GM19193 (cell line): ENCODE data around the gene GULP1.

ENCODE experiments used
- POLR2A ChIP-seq: IDR thresholded peaks from 4 replicates; pipeline ENCODE4 v1.6.1; 2011; ENCODE audit not compliant: insufficient read depth, insufficient read length; ENCODE audit errors: extremely low read depth

The GULP1 gene

DNA sequence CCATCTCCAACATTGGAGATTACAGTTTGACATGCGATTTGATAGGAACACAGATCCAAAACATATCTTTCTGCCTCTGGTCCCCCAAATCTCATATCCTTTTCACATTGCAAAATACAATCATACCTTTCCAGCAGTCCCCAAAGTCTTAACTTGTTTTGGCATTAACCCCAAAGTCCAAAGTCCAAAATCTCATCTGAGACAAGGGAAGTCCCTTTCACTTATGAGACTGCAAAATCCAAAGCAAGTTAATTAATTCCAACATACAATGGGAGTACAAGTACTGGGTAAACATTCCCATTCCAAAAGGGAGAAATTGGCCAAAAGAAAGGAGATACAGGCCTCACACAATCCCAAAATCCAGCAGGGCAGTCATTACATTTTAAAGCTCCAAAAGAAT is 265.4 kb downstream of the GULP1 start:
- TF ChIP-seq POLR2A = no peak

DNA sequence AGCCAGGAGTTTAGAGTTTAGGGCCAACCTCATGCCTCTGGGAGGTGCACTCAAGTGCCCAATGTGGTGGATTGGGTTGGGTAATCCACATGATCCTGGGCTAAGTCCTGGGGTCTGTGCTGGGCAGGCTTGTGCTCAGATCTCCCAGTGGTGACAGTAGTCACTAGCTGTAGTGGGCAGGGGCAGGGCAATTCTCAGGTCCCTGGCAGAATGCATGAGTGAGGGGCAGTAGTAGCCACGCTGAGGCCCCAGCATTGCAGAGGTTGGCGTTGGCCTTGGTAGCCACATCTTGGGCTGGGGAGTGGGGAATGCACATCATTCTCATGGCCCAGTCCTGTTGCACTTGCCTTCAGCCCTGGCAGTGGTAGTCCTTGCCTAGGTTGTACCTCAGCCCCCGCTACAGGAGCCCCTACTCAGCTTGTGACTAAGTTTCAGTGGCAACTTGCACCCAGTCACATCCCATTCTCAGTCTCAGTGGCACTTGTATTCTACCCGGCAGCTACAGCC is 269.9 kb downstream of the GULP1 start:
- no peak for TF ChIP-seq POLR2A

DNA sequence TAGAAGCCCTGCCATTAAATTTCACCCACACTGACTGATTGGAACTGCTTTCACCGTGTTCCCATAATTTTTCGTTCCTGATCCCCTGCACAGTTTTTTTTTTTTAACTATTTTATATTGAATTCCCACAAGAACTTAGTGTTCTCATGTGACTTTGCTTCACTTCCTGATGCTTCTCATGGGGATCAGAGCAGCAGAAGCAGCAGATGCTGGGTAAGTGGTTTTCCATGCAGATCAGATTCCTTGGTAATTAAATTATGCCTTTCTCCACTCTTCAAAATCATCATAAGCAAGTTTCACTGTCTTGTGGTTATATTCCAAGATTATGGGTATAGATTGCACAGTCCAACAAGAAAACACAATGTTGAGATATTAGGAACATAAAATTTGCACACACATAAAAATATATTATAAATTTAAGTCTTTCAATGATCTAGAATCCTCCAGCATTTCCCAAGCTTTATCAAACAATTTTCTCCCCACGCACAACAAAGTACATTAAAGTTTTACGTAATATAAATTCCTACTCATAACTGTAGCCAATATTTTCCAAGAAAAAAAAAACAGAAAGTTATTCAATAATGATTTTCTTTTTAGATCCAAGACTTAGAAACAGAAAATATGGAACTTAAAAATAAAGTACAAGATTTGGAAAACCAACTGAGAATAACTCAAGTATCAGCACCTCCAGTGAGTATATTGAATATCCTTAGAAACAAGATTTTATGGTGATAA is 277.9 kb downstream of the GULP1 start:
- no peak for TF ChIP-seq POLR2A

DNA sequence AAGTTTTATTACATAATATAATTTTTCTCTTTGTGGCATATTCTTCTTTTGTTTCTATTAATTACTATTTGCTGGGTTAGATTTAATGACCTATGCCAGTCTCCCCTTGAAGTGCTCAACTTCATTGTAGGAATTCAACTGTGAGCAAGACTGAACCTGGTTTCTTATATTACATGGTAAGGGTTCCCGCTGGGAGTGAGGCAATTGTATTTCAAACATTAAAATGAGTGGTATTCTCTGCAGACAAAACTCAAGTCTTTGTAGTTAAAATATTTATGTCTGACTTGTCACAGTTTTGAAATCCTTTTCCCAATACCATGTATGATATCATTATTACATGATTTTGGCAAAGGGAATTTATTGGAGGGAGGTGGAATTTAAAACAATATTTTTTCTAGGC is 278.7 kb downstream of the GULP1 start:
- no peak for TF ChIP-seq POLR2A

DNA sequence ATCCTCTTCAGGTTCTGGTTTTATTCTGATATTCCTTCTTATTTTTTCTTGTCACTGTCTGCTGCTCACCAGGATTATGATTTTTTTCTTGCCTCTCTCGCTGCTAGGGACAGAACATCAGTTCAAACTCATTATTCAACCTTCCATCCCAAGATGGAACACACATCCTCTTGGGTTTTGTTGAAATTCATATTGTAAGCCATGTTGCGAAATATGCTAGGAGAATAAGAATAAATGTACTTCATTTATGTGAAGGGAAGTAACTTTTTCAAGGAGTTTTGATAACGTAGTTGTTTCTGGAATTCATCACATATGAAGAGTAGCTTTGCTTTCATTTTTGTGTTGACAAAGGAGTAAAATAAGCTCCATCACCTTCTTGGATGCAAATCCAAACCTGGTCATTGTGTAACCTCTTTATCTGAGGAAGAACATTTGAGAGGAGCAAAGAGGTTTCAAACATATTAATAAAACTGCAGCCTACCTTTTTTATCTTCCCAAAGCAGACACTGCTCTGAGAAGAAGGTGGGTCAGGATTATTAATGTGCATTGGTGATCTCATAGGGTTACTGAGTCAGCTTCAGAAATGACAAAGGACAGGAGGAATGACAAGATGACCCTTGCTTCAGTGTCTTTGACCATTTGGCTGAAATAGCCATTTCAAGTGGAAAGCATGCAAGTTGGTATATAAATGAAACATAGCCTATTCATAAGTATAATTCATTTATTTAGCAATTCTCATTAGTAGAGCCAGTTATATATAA is 280.0 kb downstream of the GULP1 start:
- no peak for TF ChIP-seq POLR2A

DNA sequence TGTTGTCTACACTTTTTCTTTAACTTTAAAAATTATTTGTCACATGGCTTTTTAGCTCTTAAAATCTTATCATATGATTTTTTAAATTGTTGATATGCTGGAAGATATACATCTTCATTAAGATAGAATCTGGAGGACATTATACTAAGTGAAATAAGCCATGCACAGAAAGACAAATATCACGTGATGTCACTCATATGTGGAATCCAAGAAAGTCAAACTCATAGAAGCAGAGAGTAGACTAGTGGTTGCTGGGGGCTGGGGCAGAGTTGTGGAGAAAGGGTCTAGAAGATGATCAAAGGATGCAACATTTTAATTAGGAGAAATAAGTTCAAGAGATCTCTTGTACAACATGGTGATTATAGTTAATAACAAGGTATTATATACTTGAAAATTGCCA is 280.9 kb downstream of the GULP1 start:
- TF ChIP-seq POLR2A = no peak

GRCh38 chr2:188573453-188573852 is 281.8 kb downstream of the GULP1 start:
- no peak for TF ChIP-seq POLR2A

- TF ChIP-seq POLR2A = no peak
Measured at GRCh38 chr2:188576006-188576405, 284.3 kb downstream of the GULP1 start.

DNA sequence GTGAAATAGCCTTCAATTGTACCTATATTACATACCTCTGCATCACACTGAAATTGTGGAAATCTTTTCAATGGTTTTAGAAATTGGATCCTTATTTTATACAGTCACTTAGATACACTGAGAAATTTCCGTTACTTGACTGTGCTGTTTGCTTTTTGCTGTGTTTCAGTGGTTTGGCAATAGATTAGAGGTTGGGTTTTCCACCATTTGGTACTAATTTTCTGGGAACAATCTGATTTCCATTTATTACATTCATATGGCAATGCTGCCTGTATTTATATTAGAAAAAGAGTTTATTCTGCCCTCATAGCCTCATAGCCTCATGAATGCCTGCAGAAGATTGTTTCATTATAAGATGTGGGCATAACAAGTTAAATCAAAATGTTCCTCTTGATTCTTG is 285.0 kb downstream of the GULP1 start:
- no peak for TF ChIP-seq POLR2A

DNA sequence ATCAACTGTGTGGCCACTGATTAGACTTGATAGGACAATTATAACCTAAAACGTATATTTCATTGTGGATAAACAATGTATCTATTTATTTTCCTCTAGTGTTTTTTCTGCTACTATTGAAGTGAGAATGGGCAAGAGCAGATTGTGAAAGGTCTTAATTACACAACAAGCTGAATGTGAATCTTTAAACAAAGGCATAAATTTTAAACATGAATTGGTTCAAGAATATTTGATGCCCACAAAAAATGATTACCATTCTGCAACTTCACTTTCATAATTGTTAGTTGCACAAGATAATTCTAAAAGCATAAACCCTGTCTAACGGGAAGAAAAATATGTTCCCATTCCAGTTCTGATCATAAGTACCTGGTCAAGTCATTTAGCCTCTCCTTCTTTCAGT is 285.6 kb downstream of the GULP1 start:
- TF ChIP-seq POLR2A = no peak

DNA sequence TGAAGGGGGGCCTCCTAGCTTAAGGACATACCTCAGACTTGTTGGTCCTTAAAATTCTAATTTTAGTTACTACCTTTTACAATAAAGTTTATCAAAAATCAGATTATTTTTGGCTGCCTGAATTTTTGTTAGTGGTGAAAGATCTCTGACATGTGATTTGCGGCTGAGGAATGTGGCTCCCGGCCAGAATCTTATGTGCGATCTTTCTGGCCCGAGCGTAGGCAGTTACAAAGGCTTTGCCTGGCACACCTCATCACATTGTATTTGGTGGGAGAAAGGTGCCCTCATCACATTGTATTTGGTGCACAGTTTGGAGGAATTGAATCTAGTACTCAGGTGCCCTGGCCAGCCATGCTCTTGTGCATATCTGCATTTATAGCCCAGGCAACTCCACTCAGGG is 289.1 kb downstream of the GULP1 start:
- TF ChIP-seq POLR2A = no peak

GRCh38 chr2:188582211-188582610 is 290.5 kb downstream of the GULP1 start:
- no peak for TF ChIP-seq POLR2A

- TF ChIP-seq POLR2A = no peak
Measured at GRCh38 chr2:188588235-188588634, 296.6 kb downstream of the GULP1 start.

GRCh38 chr2:188596054-188596453 is 304.4 kb downstream of the GULP1 start:
- no peak for TF ChIP-seq POLR2A

GRCh38 chr2:188598551-188598950 is 306.9 kb downstream of the GULP1 start:
- no peak for TF ChIP-seq POLR2A

GRCh38 chr2:188599140-188599539 is 307.5 kb downstream of the GULP1 start:
- no peak for TF ChIP-seq POLR2A

DNA sequence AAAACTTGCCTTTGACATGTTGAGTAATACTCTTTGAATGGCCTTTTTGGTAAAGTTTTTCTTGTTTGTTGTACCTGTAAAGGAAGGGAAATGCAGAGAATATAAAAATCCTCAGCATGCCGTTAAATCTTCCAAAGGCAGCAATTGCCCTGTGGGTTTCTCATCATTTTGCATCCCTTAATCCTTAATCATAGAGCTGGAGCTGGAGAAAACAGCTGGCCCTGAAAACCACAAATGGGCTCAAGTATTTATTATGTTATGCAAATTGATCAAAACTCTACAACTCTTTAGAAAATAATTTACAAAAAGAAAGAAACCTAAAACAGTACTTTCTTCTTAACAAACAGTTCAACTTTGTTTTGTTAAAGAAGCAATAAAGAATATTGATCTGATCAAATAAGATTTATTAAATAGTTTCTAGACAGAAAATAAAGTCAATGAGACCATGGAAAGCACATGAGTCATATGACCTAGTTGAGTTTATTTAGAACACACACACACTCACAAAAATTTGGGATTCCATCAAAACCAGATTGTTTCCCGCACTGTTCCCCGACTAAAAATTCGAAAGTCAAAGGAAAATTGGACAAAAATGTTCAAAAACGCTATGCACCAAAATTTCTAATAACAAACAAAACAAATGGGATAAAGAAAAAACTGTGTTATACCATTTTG is 309.0 kb downstream of the GULP1 start:
- no peak for TF ChIP-seq POLR2A

GRCh38 chr2:188601391-188601790 is 309.7 kb downstream of the GULP1 start:
- no peak for TF ChIP-seq POLR2A
